NCI-H1417 treated with DMSO at 0.1 percent for 48 hours (cell line): Measurements from ENCODE around the gene TSPAN16.
A peak's percentile ranks its signal among the peaks of the same experiment; 100 is the strongest.

Source experiments
- DNase-seq: peaks from one replicate; lab custom pipeline; 2025; lab: John Stamatoyannopoulos, UW

Gene TSPAN16

GRCh38 chr19:11269408-11269807 lies 26.6 kb upstream of the TSPAN16 start:
- DNase-seq, result no peak

- DNase-seq, result no peak
These were observed 22.7 kb upstream of the TSPAN16 start for GRCh38 chr19:11273296-11273695.

GRCh38 chr19:11273989-11274388 lies 22.0 kb upstream of the TSPAN16 start:
- no peak for DNase-seq

GRCh38 chr19:11274533-11275086 lies 21.4 kb upstream of the TSPAN16 start:
- no peak for DNase-seq

GRCh38 chr19:11278670-11279069 lies 17.3 kb upstream of the TSPAN16 start:
- DNase-seq, result no peak

GRCh38 chr19:11279505-11280236 lies 16.3 kb upstream of the TSPAN16 start:
- DNase-seq, result no peak

- no peak for DNase-seq
These were observed 14.5 kb upstream of the TSPAN16 start for GRCh38 chr19:11281356-11282049.

- DNase-seq, result no peak
These were observed 11.4 kb upstream of the TSPAN16 start for GRCh38 chr19:11284515-11284914.

- no peak for DNase-seq
These were observed 9.5 kb upstream of the TSPAN16 start for GRCh38 chr19:11286312-11286974.

GRCh38 chr19:11288349-11288748 lies 7.6 kb upstream of the TSPAN16 start:
- DNase-seq, result no peak

GRCh38 chr19:11290256-11290655 lies 5.7 kb upstream of the TSPAN16 start:
- no peak for DNase-seq

GRCh38 chr19:11291415-11291814 lies 4.5 kb upstream of the TSPAN16 start:
- DNase-seq, result no peak

- no peak for DNase-seq
These were observed 4.0 kb upstream of the TSPAN16 start for GRCh38 chr19:11291991-11292390.

GRCh38 chr19:11293433-11294389 lies 2.2 kb upstream of the TSPAN16 start:
- peak; percentile 42 for DNase-seq

GRCh38 chr19:11295180-11295579 lies 780 bp upstream of the TSPAN16 start:
- DNase-seq, result no peak

GRCh38 chr19:11296264-11296663 lies 304 bp downstream of the TSPAN16 start:
- DNase-seq, result no peak

GRCh38 chr19:11299946-11300810 lies 4.2 kb downstream of the TSPAN16 start:
- no peak for DNase-seq

- DNase-seq, result no peak
These were observed 4.8 kb downstream of the TSPAN16 start for GRCh38 chr19:11300811-11301120.

- DNase-seq, result no peak
These were observed 9.0 kb downstream of the TSPAN16 start for GRCh38 chr19:11304936-11305335.

- DNase-seq, result no peak
These were observed 10.4 kb downstream of the TSPAN16 start for GRCh38 chr19:11306337-11306736.
